Dendritic cell treated with granulocyte-macrophage colony-stimulating factor and Interleukin-4, amounts not matched to agents 40 ng/mL and 50 ng/mL, for 4 days (primary cell): Measurements from ENCODE around the gene TRAPPC5.

ENCODE experiments used
- H3K27ac Mint-ChIP-seq: one replicate; pipeline ENCODE4 v1.8.0; 2022; ENCODE audit warnings: mild to moderate bottlenecking, mixed read lengths
- H3K27me3 Mint-ChIP-seq: one replicate; pipeline ENCODE4 v1.8.0; 2022; ENCODE audit warnings: mild to moderate bottlenecking, mixed read lengths
- H3K36me3 Mint-ChIP-seq: one replicate; pipeline ENCODE4 v1.8.0; 2022; ENCODE audit warnings: low read depth, mixed read lengths
- H3K4me1 Mint-ChIP-seq: one replicate; pipeline ENCODE4 v1.8.0; 2022; ENCODE audit warnings: low read depth, mixed read lengths
- H3K4me3 Mint-ChIP-seq: one replicate; pipeline ENCODE4 v1.8.0; 2022; ENCODE audit warnings: mild to moderate bottlenecking, moderate library complexity, mixed read lengths
- H3K9me3 Mint-ChIP-seq: one replicate; pipeline ENCODE4 v1.8.0; 2022; ENCODE audit warnings: mixed read lengths
- intact Hi-C: fragments of 100-400 bp; cut with micrococcal nuclease; formaldehyde crosslinking; loops from one replicate; pipeline ENCODE4 v1.15.0; 2022

The TRAPPC5 gene

DNA sequence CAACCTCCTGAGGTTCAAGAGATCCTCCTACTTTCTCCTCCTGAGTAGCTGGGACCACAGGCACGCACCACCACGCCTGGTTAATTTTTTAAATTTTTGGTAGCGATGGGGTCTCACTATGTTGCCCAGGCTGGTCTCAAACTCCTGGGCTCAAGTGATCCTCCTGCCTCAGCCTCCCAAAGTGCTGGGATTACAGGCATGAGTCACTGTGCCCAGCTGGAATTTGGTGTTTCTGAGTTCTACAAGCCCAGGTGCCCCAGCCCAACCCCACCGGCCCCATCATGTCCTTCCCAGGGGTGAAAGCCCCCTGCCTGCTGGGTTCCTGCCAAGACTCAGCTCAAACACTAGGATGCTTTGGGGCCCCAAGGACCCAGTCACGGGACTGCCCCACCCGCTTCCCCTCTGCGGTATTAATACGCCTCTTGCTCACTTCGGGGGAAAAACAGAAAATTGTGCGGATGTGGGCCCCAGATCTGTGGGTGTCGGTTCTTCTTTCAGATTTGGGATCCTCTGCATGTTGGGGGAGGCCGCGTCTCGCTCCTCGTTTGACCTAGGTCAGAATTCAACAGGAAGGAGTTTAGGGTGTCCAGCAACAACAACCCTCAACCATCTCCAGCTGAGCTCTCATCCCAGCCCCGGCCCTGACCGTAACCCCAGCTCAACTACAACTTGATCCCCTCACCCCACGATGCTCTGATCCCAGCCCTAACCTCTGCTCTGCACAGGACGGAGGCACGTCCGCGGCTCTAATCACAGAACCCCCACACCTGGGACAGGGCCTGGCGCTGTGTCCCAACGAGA, 25.0 kb downstream of the TRAPPC5 start:
- Mint-ChIP-seq H3K4me1 (peaks cover 97% of the 10 kb centered on the region), H3K4me3 (peak overlapping the region; percentile 65), H3K9me3 (no peaks in the 10 kb centered on the region), H3K27me3 (no peaks in the 10 kb centered on the region), H3K36me3 (no peaks in the 10 kb centered on the region), H3K27ac (peak overlapping the region; percentile 96)
- intact Hi-C loops = loop anchor here (1.0 kb wide), 1 partner anchor 9 kb away; no protein-coding TSS in a partner anchor

GRCh38 chr19:7706188-7706954, 25.7 kb downstream of the TRAPPC5 start:
- Mint-ChIP-seq H3K27me3 (no peaks in the 10 kb centered on the region), H3K27ac (peak overlapping the region; percentile 96), H3K36me3 (no peaks in the 10 kb centered on the region), H3K9me3 (no peaks in the 10 kb centered on the region), H3K4me3 (peak overlapping the region; percentile 65), H3K4me1 (peaks cover 96% of the 10 kb centered on the region)
- intact Hi-C loops = loop anchor here (1.0 kb wide), 1 partner anchor 8 kb away; no protein-coding TSS in a partner anchor

- no peaks in the 10 kb centered on the region for H3K36me3 Mint-ChIP-seq
- no peaks in the 10 kb centered on the region for H3K9me3 Mint-ChIP-seq
- H3K27me3 Mint-ChIP-seq = no peaks in the 10 kb centered on the region
- peak overlapping the region; percentile 96 for H3K27ac Mint-ChIP-seq
- intact Hi-C loops = loop anchor here (1.0 kb wide), 1 partner anchor 7 kb away; no protein-coding TSS in a partner anchor
- peaks cover 89% of the 10 kb centered on the region for H3K4me1 Mint-ChIP-seq
- H3K4me3 Mint-ChIP-seq = peak overlapping the region; percentile 65
Measured at GRCh38 chr19:7706955-7707456, 26.4 kb downstream of the TRAPPC5 start.

DNA sequence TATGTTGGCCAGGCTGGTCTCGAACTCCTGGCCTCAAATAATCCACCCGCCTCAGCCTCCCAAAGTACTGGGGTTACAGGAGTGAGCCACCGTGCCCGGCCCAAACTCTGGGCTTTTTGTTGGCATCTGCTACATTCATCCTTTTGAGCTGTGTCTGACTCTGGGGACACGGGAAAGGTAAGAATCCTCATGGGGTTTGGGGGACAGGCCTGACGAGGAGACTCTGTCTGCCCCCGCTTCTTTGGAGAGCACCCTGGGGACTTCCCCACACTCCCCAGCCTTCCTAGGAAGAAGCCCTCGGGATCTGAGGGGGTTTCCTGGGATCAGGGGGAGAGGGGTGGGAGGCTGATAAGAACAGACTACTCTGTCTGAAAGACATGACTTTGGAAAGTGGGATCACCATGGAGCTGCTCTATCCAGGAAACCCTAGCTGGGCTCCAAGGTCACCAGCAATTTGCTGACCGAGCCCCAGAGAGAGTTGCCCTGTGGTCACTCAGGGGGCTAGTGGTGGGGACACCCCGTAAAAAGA, 29.4 kb downstream of the TRAPPC5 start:
- Mint-ChIP-seq H3K36me3 (no peaks in the 10 kb centered on the region), H3K27ac (peak overlapping the region; percentile 68), H3K4me1 (peaks cover 77% of the 10 kb centered on the region), H3K4me3 (no peak overlapping the region), H3K9me3 (no peaks in the 10 kb centered on the region), H3K27me3 (no peaks in the 10 kb centered on the region)
- intact Hi-C loops = no loop called here

GRCh38 chr19:7710616-7711015, 30.0 kb downstream of the TRAPPC5 start:
- H3K27ac Mint-ChIP-seq = peak overlapping the region; percentile 68
- H3K4me1 Mint-ChIP-seq = peaks cover 76% of the 10 kb centered on the region
- H3K27me3 Mint-ChIP-seq = no peaks in the 10 kb centered on the region
- intact Hi-C loops = no loop called here
- H3K9me3 Mint-ChIP-seq = no peaks in the 10 kb centered on the region
- H3K36me3 Mint-ChIP-seq = no peaks in the 10 kb centered on the region
- no peak overlapping the region for H3K4me3 Mint-ChIP-seq

GRCh38 chr19:7715671-7716070, 35.0 kb downstream of the TRAPPC5 start:
- Mint-ChIP-seq H3K27me3 (no peaks in the 10 kb centered on the region), H3K27ac (peak overlapping the region; percentile 90), H3K9me3 (no peaks in the 10 kb centered on the region), H3K4me1 (peaks cover 48% of the 10 kb centered on the region), H3K4me3 (no peak overlapping the region), H3K36me3 (no peaks in the 10 kb centered on the region)
- intact Hi-C loops = no loop called here

DNA sequence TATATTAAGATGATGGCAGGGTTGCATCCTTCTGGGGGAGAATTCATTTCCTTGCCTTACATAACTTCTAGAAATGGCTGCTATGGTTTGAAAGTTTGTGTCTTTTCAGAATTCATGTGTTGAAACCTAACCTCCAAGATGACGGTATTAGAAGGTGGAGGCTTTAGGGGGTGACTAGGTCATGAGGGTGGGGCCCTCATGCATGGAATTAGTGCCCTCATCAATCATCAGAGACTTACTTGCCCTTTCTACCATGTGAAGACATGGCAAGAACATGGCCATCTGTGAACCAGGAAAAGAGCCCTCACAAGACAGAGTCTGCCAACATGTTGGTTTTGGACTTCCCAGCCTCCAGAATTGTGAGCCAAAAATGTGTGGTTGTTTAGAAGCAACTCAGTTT, 36.1 kb downstream of the TRAPPC5 start:
- H3K27me3 Mint-ChIP-seq = no peaks in the 10 kb centered on the region
- intact Hi-C loops = no loop called here
- H3K36me3 Mint-ChIP-seq = no peaks in the 10 kb centered on the region
- H3K9me3 Mint-ChIP-seq = no peaks in the 10 kb centered on the region
- no peak overlapping the region for H3K4me3 Mint-ChIP-seq
- no peak overlapping the region for H3K27ac Mint-ChIP-seq
- H3K4me1 Mint-ChIP-seq = peaks cover 46% of the 10 kb centered on the region

- intact Hi-C loops = no loop called here
- H3K27ac Mint-ChIP-seq = peak overlapping the region; percentile 45
- H3K4me1 Mint-ChIP-seq = peaks cover 55% of the 10 kb centered on the region
- H3K9me3 Mint-ChIP-seq = no peaks in the 10 kb centered on the region
- H3K4me3 Mint-ChIP-seq = no peak overlapping the region
- H3K36me3 Mint-ChIP-seq = no peaks in the 10 kb centered on the region
- no peaks in the 10 kb centered on the region for H3K27me3 Mint-ChIP-seq
Measured at GRCh38 chr19:7718668-7719067, 38.0 kb downstream of the TRAPPC5 start.

GRCh38 chr19:7720351-7720750, 39.7 kb downstream of the TRAPPC5 start:
- H3K27ac Mint-ChIP-seq = peak overlapping the region; percentile 43
- intact Hi-C loops = no loop called here
- H3K9me3 Mint-ChIP-seq = no peaks in the 10 kb centered on the region
- no peak overlapping the region for H3K4me3 Mint-ChIP-seq
- H3K36me3 Mint-ChIP-seq = peaks cover 6% of the 10 kb centered on the region
- no peaks in the 10 kb centered on the region for H3K27me3 Mint-ChIP-seq
- peaks cover 42% of the 10 kb centered on the region for H3K4me1 Mint-ChIP-seq

DNA sequence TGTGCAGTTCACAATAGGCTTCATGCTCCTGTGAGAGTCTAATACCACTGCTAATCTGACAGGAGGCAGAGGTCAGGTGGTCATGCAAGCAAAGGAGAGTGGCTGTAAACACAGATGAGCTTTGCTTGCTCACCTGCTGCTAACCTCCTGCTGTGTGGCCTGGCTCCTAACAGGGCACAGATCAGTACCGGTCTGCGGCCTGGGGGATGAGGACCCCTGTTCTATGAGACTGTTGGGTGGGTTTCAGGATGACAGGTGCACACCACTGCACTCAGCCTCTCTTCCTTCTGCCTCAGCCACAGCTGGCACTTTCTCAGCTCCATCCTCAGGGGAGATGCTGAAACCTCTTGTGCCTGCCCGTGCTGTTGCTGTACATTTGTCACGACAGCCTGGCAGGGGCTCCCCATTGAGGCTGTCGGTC, 41.6 kb downstream of the TRAPPC5 start:
- intact Hi-C loops = no loop called here
- H3K36me3 Mint-ChIP-seq = peaks cover 18% of the 10 kb centered on the region
- no peaks in the 10 kb centered on the region for H3K9me3 Mint-ChIP-seq
- no peaks in the 10 kb centered on the region for H3K27me3 Mint-ChIP-seq
- H3K4me1 Mint-ChIP-seq = peaks cover 54% of the 10 kb centered on the region
- no peak overlapping the region for H3K27ac Mint-ChIP-seq
- no peak overlapping the region for H3K4me3 Mint-ChIP-seq

DNA sequence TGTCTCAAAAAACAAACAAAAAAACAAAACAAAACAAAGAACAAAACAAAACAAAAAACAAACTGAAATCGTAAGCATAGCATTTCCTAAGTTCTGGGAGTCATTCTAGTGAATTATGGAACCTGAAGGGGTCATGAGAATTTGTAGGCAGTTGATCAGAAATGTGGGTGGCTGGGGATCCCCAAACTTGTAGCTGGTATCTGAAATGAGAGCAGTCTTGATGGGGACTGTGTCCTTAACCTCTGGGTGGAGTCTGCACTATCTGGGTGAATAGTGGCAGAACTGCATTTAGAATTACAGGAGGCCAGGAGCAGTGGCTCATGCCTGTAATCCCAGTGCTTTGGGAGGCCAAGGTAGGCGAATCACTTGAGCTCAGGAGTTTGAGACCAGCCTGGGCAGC, 45.2 kb downstream of the TRAPPC5 start:
- H3K27ac Mint-ChIP-seq = no peak overlapping the region
- no peak overlapping the region for H3K4me3 Mint-ChIP-seq
- H3K4me1 Mint-ChIP-seq = peaks cover 65% of the 10 kb centered on the region
- peaks cover 49% of the 10 kb centered on the region for H3K36me3 Mint-ChIP-seq
- no peaks in the 10 kb centered on the region for H3K9me3 Mint-ChIP-seq
- intact Hi-C loops = no loop called here
- H3K27me3 Mint-ChIP-seq = no peaks in the 10 kb centered on the region

- Mint-ChIP-seq H3K4me3 (peak overlapping the region; percentile 78), H3K27me3 (no peaks in the 10 kb centered on the region), H3K36me3 (peaks cover 58% of the 10 kb centered on the region), H3K27ac (peak overlapping the region; percentile 90), H3K4me1 (peaks cover 76% of the 10 kb centered on the region), H3K9me3 (no peaks in the 10 kb centered on the region)
- intact Hi-C loops = no loop called here
Measured at GRCh38 chr19:7729211-7729610, 48.6 kb downstream of the TRAPPC5 start.

DNA sequence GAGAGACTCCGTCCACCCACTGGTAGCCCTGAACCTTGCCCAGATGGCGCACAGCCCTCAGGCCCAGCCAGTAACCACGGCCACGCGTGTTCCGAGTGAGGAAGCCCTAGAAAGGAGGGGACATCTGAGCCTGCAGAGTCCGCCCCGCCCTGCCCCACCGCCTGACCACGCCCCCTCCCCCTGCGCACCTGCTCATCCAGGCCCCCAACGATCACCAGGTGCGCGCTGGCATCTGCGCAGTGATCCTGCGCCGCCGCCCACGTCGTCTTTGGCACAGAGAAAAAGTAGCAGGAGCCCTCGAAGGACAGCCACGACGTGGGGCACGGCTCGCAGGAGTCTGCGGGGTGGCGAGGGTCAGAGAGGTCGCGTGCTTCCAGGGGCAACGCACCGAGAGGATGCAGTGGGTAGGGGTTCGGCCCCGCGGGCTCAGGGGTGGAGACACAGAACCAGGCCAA, 49.2 kb downstream of the TRAPPC5 start:
- Mint-ChIP-seq H3K9me3 (no peaks in the 10 kb centered on the region), H3K27ac (peak overlapping the region; percentile 90), H3K4me3 (peak overlapping the region; percentile 78), H3K4me1 (peaks cover 83% of the 10 kb centered on the region), H3K36me3 (peaks cover 63% of the 10 kb centered on the region), H3K27me3 (no peaks in the 10 kb centered on the region)
- intact Hi-C loops = loop anchor here (5.0 kb wide), 1 partner anchor 33 kb away; no protein-coding TSS in a partner anchor
